Upper lobe of left lung (tissue), 4 donors: ENCODE data around the gene DUSP2.

Source experiments
- EP300 ChIP-seq, 4 donors: sonication (generic); formaldehyde crosslinking; IDR thresholded peaks; one replicate each; pipeline ENCODE4 v1.5.1; 2017; ENCODE audit warnings: antibody characterized with exemption in 4 of 4, control low read depth in 2 of 4
- POLR2A ChIP-seq, 4 donors: fragments of 450-650 bp; IDR thresholded peaks; one replicate each; pipeline ENCODE4 v1.5.1; 2016 to 2017; ENCODE audit warnings: antibody characterized with exemption in 4 of 4, mild to moderate bottlenecking in 2 of 4
- TF ChIP-seq, protein P1 (sequence below), 6 experiments: fragments of 450-650 bp in 4 of 6; fragments of 200-600 bp in 2 of 6; sonication (generic) in 2 of 6; IDR thresholded peaks; one replicate each; pipeline ENCODE4 v1.5.1; 2016 to 2019; ENCODE audit warnings: antibody characterized with exemption in 6 of 6

DNA sequence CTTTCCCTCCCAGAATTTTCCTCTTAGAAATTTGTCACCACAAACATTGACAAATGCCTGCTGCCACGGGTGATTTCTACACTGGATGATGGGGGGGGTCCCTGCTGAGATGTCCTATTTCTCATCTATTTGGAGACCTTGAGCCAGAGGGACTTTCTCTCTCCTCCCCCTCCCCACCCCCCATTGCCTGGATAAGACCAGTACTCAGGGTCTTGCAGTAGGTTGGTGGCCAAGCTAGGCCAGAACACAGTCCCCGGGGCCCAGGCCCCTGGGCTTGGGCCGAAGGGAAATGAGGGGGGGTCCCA is 560 bp upstream of the DUSP2 start:
- no peak for TF ChIP-seq POLR2A (IDR thresholded peaks at IDR 0.05)
- TF ChIP-seq EP300 (IDR thresholded peaks at IDR 0.05) = no peak
- TF ChIP-seq, protein P1, sequence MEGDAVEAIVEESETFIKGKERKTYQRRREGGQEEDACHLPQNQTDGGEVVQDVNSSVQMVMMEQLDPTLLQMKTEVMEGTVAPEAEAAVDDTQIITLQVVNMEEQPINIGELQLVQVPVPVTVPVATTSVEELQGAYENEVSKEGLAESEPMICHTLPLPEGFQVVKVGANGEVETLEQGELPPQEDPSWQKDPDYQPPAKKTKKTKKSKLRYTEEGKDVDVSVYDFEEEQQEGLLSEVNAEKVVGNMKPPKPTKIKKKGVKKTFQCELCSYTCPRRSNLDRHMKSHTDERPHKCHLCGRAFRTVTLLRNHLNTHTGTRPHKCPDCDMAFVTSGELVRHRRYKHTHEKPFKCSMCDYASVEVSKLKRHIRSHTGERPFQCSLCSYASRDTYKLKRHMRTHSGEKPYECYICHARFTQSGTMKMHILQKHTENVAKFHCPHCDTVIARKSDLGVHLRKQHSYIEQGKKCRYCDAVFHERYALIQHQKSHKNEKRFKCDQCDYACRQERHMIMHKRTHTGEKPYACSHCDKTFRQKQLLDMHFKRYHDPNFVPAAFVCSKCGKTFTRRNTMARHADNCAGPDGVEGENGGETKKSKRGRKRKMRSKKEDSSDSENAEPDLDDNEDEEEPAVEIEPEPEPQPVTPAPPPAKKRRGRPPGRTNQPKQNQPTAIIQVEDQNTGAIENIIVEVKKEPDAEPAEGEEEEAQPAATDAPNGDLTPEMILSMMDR (IDR thresholded peaks at IDR 0.05) = no peak
